Endothelial cell of umbilical vein (primary cell): ENCODE measurements around the gene TRIM29. TPM values are rescaled to one million over a fixed set of nuclear protein-coding genes. Genes with fewer than 3 reads are reported as not detected.

Source experiments
- BruUV-seq: library from RNA; stranded (reverse); fragments of 400-500 nt; replicated peaks from 2 replicates; lab custom pipeline; 2021; lab: Mats Ljungman, UMichigan
- CTCF ChIA-PET: fragments of 300-600, 350-600 bp; sonication (Branson Sonifier 250); formaldehyde crosslinking; loops from one replicate; lab custom pipeline; 2021; ENCODE audit warnings: antibody characterized with exemption, inconsistent platforms; lab: Charles Lee
- POLR2A ChIA-PET: fragments of 300-600, 350-600 bp; sonication (Branson Sonifier 250); formaldehyde crosslinking; loops from one replicate; lab custom pipeline; 2021; ENCODE audit warnings: antibody characterized with exemption, inconsistent platforms; lab: Charles Lee
- DNase-seq: peaks from one replicate; pipeline ENCODE4 v3.0.0-alpha.2; 2011; ENCODE audit warnings: low read depth, low spot score
- FAIRE-seq: peaks from 2 replicates; lab custom pipeline; 2011; peaks lifted over from hg19 to GRCh38; lab: Jason Lieb, UNC
- H2AFZ ChIP-seq: 2 replicates; pipeline ENCODE4 v1.6.0; 2012; ENCODE audit warnings: low read depth, low read length, control low read depth, inconsistent platforms
- H3K27ac ChIP-seq: 2 replicates; pipeline ENCODE4 v1.5.1; 2011; ENCODE audit warnings: low read depth, mild to moderate bottlenecking, control low read depth, low read length, moderate library complexity; ENCODE audit not compliant: insufficient read depth
- H3K27me3 ChIP-seq, 2 experiments: 2 replicates each; pipeline versions ENCODE4 v1.6.0 to v1.6.1; 2011; ENCODE audit warnings: low read length in 2 of 2, mixed read lengths in 1 of 2; ENCODE audit not compliant: control insufficient read depth in 2 of 2, insufficient read depth in 2 of 2
- H3K36me3 ChIP-seq, 2 experiments: 2 replicates in 1 of 2; 3 replicates in 1 of 2; pipeline ENCODE4 v1.5.1; 2011; ENCODE audit warnings: low read length in 2 of 2, mild to moderate bottlenecking in 1 of 2, moderate library complexity in 1 of 2; ENCODE audit not compliant: control insufficient read depth in 2 of 2, insufficient read depth in 2 of 2; ENCODE audit errors: extremely low read depth in 1 of 2
- H3K4me1 ChIP-seq: 3 replicates; pipeline ENCODE4 v1.5.1; 2011; ENCODE audit warnings: mild to moderate bottlenecking, low read length; ENCODE audit not compliant: control insufficient read depth, insufficient read depth; ENCODE audit errors: extremely low read depth
- H3K4me2 ChIP-seq: 2 replicates; pipeline ENCODE4 v1.6.1; 2011; ENCODE audit warnings: low read length, control low read depth, mixed read lengths; ENCODE audit not compliant: insufficient read depth
- H3K4me3 ChIP-seq, 3 experiments: fragments of 200-600 bp in 1 of 3; sonication (generic), shearing (Covaris generic) in 1 of 3; replicated peaks in 1 of 3; 2 replicates each; pipeline ENCODE4 v1.5.1; 2011 to 2016; ENCODE audit warnings: control low read depth in 3 of 3, low read length in 3 of 3, mild to moderate bottlenecking in 2 of 3, inconsistent platforms in 1 of 3, low read depth in 1 of 3, moderate library complexity in 1 of 3; ENCODE audit not compliant: insufficient read depth in 1 of 3
- H3K79me2 ChIP-seq: 2 replicates; pipeline ENCODE4 v1.6.0; 2012; ENCODE audit warnings: low read length, inconsistent platforms; ENCODE audit not compliant: control insufficient read depth, insufficient read depth
- H3K9ac ChIP-seq: replicated peaks from 2 replicates; pipeline ENCODE3; 2011; ENCODE audit warnings: low read length, control low read depth; ENCODE audit not compliant: insufficient read depth; ENCODE audit errors: extremely low read depth
- H3K9me1 ChIP-seq: replicated peaks from 3 replicates; pipeline ENCODE4 v1.6.0; 2011; ENCODE audit warnings: mild to moderate bottlenecking, low read length; ENCODE audit not compliant: control insufficient read depth, insufficient read depth; ENCODE audit errors: extremely low read depth
- H3K9me3 ChIP-seq: replicated peaks from 2 replicates; pipeline ENCODE4 v1.5.1; 2012; ENCODE audit warnings: low read length, inconsistent platforms; ENCODE audit not compliant: control insufficient read depth, insufficient read depth
- H4K20me1 ChIP-seq: replicated peaks from 2 replicates; pipeline ENCODE3; 2011; ENCODE audit warnings: mild to moderate bottlenecking, low read length; ENCODE audit not compliant: control insufficient read depth, insufficient read depth; ENCODE audit errors: extremely low read depth
- CTCF ChIP-seq, 2 donors: IDR thresholded peaks; 1 replicate in 1 of 2; 2 replicates in 1 of 2; pipeline ENCODE4 v1.5.1; 2011; ENCODE audit warnings: low read length in 2 of 2, mild to moderate bottlenecking in 2 of 2, moderate library complexity in 2 of 2, control low read depth in 1 of 2, inconsistent platforms in 1 of 2, low read depth in 1 of 2; ENCODE audit not compliant: insufficient read depth in 1 of 2; ENCODE audit errors: extremely low read depth in 1 of 2
- EZH2 ChIP-seq: IDR thresholded peaks from 2 replicates; pipeline ENCODE4 v1.6.1; 2012; ENCODE audit warnings: borderline replicate concordance, low read depth, mild to moderate bottlenecking, moderate library complexity, low read length, inconsistent platforms; ENCODE audit not compliant: severe bottlenecking
- FOS ChIP-seq: IDR thresholded peaks from 2 replicates; pipeline ENCODE4 v1.6.1; 2011; ENCODE audit warnings: mild to moderate bottlenecking, low read length, moderate library complexity, borderline replicate concordance; ENCODE audit not compliant: insufficient read depth
- GATA2 ChIP-seq: IDR thresholded peaks from 2 replicates; pipeline ENCODE4 v1.7.0; 2011; ENCODE audit warnings: low read depth, mild to moderate bottlenecking, moderate library complexity, mixed read lengths, low read length; ENCODE audit not compliant: insufficient read length, insufficient read depth
- JUN ChIP-seq: IDR thresholded peaks from 2 replicates; pipeline ENCODE4 v1.6.1; 2011; ENCODE audit warnings: borderline replicate concordance, low read depth; ENCODE audit not compliant: insufficient read length, insufficient read depth
- MAX ChIP-seq: IDR thresholded peaks from 2 replicates; pipeline ENCODE4 v1.6.1; 2011; ENCODE audit not compliant: insufficient read depth, insufficient read length
- MYC ChIP-seq: IDR thresholded peaks from one replicate; pipeline ENCODE4 v1.6.1; 2011; ENCODE audit warnings: mild to moderate bottlenecking, low read depth, low read length
- POLR2A ChIP-seq: IDR thresholded peaks from 2 replicates; pipeline ENCODE4 v1.6.1; 2012; ENCODE audit warnings: low read depth, mild to moderate bottlenecking, control low read depth, low read length
- POLR2AphosphoS5 ChIP-seq: IDR thresholded peaks from 2 replicates; pipeline ENCODE4 v1.6.1; 2012; ENCODE audit warnings: low read depth, mild to moderate bottlenecking, control low read depth, low read length, moderate library complexity; ENCODE audit not compliant: insufficient read depth
- dilution Hi-C: fragments of 300-500 bp; cut with MboI; formaldehyde crosslinking; loops from one replicate; pipeline ENCODE4 v1.15.0; 2019; ENCODE audit warnings: low sequenced_read_pairs; ENCODE audit not compliant: extremely low pct_ligation_motif_present
- intact Hi-C: fragments of 100-400 bp; cut with micrococcal nuclease; formaldehyde crosslinking; loops from one replicate; pipeline ENCODE4 v1.10.0; 2022
- polyA plus RNA-seq, 4 experiments: library from polyadenylated mRNA; depleted of rRNA in 3 of 4; stranded (reverse) in 3 of 4; unstranded in 1 of 4; fragments of >200 nt; gene quantifications; 2 replicates each; pipeline versions ENCODE4 v1.2.1 to v1.2.3, GENCODE V29; 2011 to 2012; ENCODE audit warnings: missing spikeins in 1 of 4
- total RNA-seq: library from RNA; stranded (reverse); gene quantifications from 2 replicates; pipeline ENCODE4 v1.2.3, GENCODE V29; 2021

The TRIM29 gene
- total and polyA plus RNA-seq, 2 donors (not counting 3 experiments of a cell fraction or from before 2014, with no cell fraction given) = not detected

GRCh38 chr11:120135838-120136237 is 2.1 kb downstream of the TRIM29 start:
- no peak for DNase-seq
- no peak overlapping the region for H3K27ac ChIP-seq
- ChIA-PET CTCF (no interaction called here), POLR2A (no interaction called here)
- no peaks in the 10 kb centered on the region for H3K4me1 ChIP-seq
- no peaks in the 10 kb centered on the region for H3K79me2 ChIP-seq
- BruUV-seq = no TSS peak
- dilution Hi-C loops (no loop called here), intact Hi-C loops (no loop called here)
- H4K20me1 ChIP-seq = no peaks in the 10 kb centered on the region
- H3K4me3 ChIP-seq = no peak overlapping the region
- no peaks in the 10 kb centered on the region for H3K27me3 ChIP-seq
- H2AFZ ChIP-seq = no peak overlapping the region
- H3K36me3 ChIP-seq = no peaks in the 10 kb centered on the region
- H3K4me2 ChIP-seq = no peak overlapping the region
- no peak for TF ChIP-seq JUN
- no peak for TF ChIP-seq MAX
- no peak for TF ChIP-seq EZH2
- no peak for TF ChIP-seq CTCF (IDR thresholded peaks at IDR 0.05; ENCODE audit: extremely low read depth in 1 of 2, insufficient read depth in 1 of 2, low read depth in 1 of 2, low read length in 2 of 2)
- TF ChIP-seq FOS = no peak
- no peak for TF ChIP-seq GATA2
- TF ChIP-seq POLR2A = no peak
- TF ChIP-seq MYC = no peak
- TF ChIP-seq POLR2AphosphoS5 = no peak
- no peak overlapping the region for H3K9ac ChIP-seq
- FAIRE-seq = no peak
- no peaks in the 10 kb centered on the region for H3K9me3 ChIP-seq
- no peaks in the 10 kb centered on the region for H3K9me1 ChIP-seq
